K562 (cell line): ENCODE data around the gene MALAT1. TPM values are rescaled to one million over a fixed set of nuclear protein-coding genes. Genes with fewer than 3 reads are reported as not detected.

Experiments used
- ATF7 ChIP-seq: fragments of 450-650 bp; IDR thresholded peaks from 2 replicates; pipeline ENCODE4 v1.7.1; 2014; ENCODE audit warnings: mild to moderate bottlenecking, moderate library complexity
- CHCHD3 ChIP-seq: fragments of 250-450 bp; sonication (Bioruptor Pico); IDR thresholded peaks from 2 replicates; pipeline ENCODE4 v2.1.2; 2022; ENCODE audit warnings: mild to moderate bottlenecking
- ELF1 ChIP-seq: fragments of 200-800 bp; sonication (Bioruptor generic); IDR thresholded peaks from 2 replicates; pipeline ENCODE4 v1.6.1; 2016; ENCODE audit warnings: missing genetic modification characterization, missing compliant biosample characterization
- GATAD2B ChIP-seq: fragments of 450-650 bp; IDR thresholded peaks from 2 replicates; pipeline ENCODE4 v1.6.1; 2017; ENCODE audit warnings: mild to moderate bottlenecking, borderline replicate concordance
- JUNB ChIP-seq: fragments of 450-650 bp; formaldehyde crosslinking; conservative IDR thresholded peaks from 2 replicates; pipeline ENCODE4 v1.4.0; 2020; ENCODE audit warnings: mild to moderate bottlenecking
- MAFF ChIP-seq: IDR thresholded peaks from 2 replicates; pipeline ENCODE4 v1.6.1; 2012; ENCODE audit warnings: low read length, improper control_type of control experiment
- MEF2A ChIP-seq: IDR thresholded peaks from 2 replicates; pipeline ENCODE4 v1.6.1; 2011; ENCODE audit warnings: low read depth, mild to moderate bottlenecking, low read length, moderate library complexity; ENCODE audit not compliant: control insufficient read depth
- NR2F6 ChIP-seq: fragments of 450-650 bp; formaldehyde crosslinking; IDR thresholded peaks from 2 replicates; pipeline ENCODE4 v1.4.0; 2020; ENCODE audit warnings: mild to moderate bottlenecking
- SIN3B ChIP-seq: fragments of 450-650 bp; IDR thresholded peaks from 2 replicates; pipeline ENCODE4 v1.6.1; 2017; ENCODE audit warnings: low read depth, mild to moderate bottlenecking, moderate library complexity
- SRF ChIP-seq, 2 experiments: fragments of 250-450, 450-650 bp in 1 of 2; sonication (Bioruptor Pico) in 1 of 2; sonication (generic) in 1 of 2; formaldehyde crosslinking; IDR thresholded peaks; 2 replicates each; pipeline versions ENCODE4 v1.5.0 to v1.5.1; 2020 to 2022; ENCODE audit warnings: mild to moderate bottlenecking in 1 of 2, missing genetic modification reagents in 1 of 2
- SUPT5H ChIP-seq: fragments of 450-650 bp; IDR thresholded peaks from 2 replicates; pipeline ENCODE4 v1.6.1; 2016
- ZFX ChIP-seq: sonication (generic); formaldehyde crosslinking; IDR thresholded peaks from 2 replicates; pipeline ENCODE4 v1.8.0; 2022; ENCODE audit warnings: mild to moderate bottlenecking, missing genetic modification reagents, moderate library complexity
- polyA plus RNA-seq, 8 experiments: library from polyadenylated mRNA; depleted of rRNA in 4 of 8; stranded (reverse) in 5 of 8; unstranded in 3 of 8; fragments of >200 nt; fragmentation: Nextera tagmentation in 2 of 8; fragmentation: Illumina TruSeq in 1 of 8; extraction: Ambion mirVana in 2 of 8; extraction: Trizol in 1 of 8; gene quantifications; 2 replicates each; pipeline versions ENCODE4 v1.2.1 to v1.2.3, GENCODE V29; 2011 to 2014; ENCODE audit warnings: inconsistent platforms in 1 of 8, missing spikeins in 1 of 8
- total RNA-seq, 7 experiments: library from RNA; depleted of rRNA in 6 of 7; stranded (reverse); fragments of >200 nt in 6 of 7; fragmentation: Illumina TruSeq in 2 of 7; extraction: Trizol in 2 of 7; gene quantifications; 2 replicates each; pipeline versions ENCODE4 v1.2.1 to v1.2.3, GENCODE V29; 2011 to 2021; ENCODE audit warnings: low replicate concordance in 1 of 7
- TF ChIP-seq, protein P1 (sequence below): fragments of 450-650 bp; IDR thresholded peaks from 2 replicates; pipeline ENCODE4 v1.6.1; 2016; ENCODE audit warnings: low read depth, mild to moderate bottlenecking, moderate library complexity
- TF ChIP-seq, protein P2 (sequence below): fragments of 450-650 bp; formaldehyde crosslinking; IDR thresholded peaks from 2 replicates; pipeline ENCODE4 v1.4.0; 2020; ENCODE audit warnings: mild to moderate bottlenecking, moderate library complexity
- TF ChIP-seq, protein P3 (sequence below): fragments of 450-650 bp; conservative IDR thresholded peaks from 2 replicates; pipeline ENCODE4 v1.6.1; 2016; ENCODE audit warnings: missing genetic modification characterization, low read depth, mild to moderate bottlenecking, control low read depth, missing compliant biosample characterization
- TF ChIP-seq, protein P4 (sequence below): IDR thresholded peaks from 2 replicates; pipeline ENCODE4 v1.6.1; 2012; ENCODE audit warnings: low read depth, low read length, improper control_type of control experiment, borderline replicate concordance
- TF ChIP-seq, protein P5 (sequence below), 2 experiments: fragments of 450-650 bp; IDR thresholded peaks; 2 replicates each; pipeline ENCODE4 v1.6.1; 2018; ENCODE audit warnings: mild to moderate bottlenecking in 2 of 2, low read depth in 1 of 2; ENCODE audit not compliant: partially characterized antibody in 2 of 2

Gene MALAT1
- total and polyA plus RNA-seq, 9 of the 15 experiments (the other 6 are each of a cell fraction or from before 2014, with no cell fraction given) = 363 to 8,715 (median 2,351) TPM

DNA sequence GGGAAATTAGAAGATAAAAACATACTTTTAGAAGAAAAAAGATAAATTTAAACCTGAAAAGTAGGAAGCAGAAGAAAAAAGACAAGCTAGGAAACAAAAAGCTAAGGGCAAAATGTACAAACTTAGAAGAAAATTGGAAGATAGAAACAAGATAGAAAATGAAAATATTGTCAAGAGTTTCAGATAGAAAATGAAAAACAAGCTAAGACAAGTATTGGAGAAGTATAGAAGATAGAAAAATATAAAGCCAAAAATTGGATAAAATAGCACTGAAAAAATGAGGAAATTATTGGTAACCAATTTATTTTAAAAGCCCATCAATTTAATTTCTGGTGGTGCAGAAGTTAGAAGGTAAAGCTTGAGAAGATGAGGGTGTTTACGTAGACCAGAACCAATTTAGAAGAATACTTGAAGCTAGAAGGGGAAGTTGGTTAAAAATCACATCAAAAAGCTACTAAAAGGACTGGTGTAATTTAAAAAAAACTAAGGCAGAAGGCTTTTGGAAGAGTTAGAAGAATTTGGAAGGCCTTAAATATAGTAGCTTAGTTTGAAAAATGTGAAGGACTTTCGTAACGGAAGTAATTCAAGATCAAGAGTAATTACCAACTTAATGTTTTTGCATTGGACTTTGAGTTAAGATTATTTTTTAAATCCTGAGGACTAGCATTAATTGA, 1.0 kb downstream of the MALAT1 start (continued):
- TF ChIP-seq, protein P1, sequence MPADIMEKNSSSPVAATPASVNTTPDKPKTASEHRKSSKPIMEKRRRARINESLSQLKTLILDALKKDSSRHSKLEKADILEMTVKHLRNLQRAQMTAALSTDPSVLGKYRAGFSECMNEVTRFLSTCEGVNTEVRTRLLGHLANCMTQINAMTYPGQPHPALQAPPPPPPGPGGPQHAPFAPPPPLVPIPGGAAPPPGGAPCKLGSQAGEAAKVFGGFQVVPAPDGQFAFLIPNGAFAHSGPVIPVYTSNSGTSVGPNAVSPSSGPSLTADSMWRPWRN = 0 out of 2 replicates have a peak, but pooled peaks have one; percentile 11
- TF ChIP-seq ZFX (no peak), MEF2A (no peak), JUNB (no peak), ATF7 (no peak), NR2F6 (CRISPR knock-in tag) (no peak), CHCHD3 (CRISPR knock-in tag) (peak; percentile 74; the same call in 1 of the 2 replicates), GATAD2B (0 out of 2 replicates have a peak, but pooled peaks have one; percentile 33), ELF1 (tag) (no peak; the same call in 1 of the 2 replicates), MAFF (no peak), SIN3B (no peak), SUPT5H (peak; percentile 91), SRF (CRISPR knock-in tag; IDR thresholded peaks at IDR 0.05) (0 out of 4 replicates have a peak, but pooled peaks of 1 of the 2 experiments have one; percentile 32)
- TF ChIP-seq, protein P2, sequence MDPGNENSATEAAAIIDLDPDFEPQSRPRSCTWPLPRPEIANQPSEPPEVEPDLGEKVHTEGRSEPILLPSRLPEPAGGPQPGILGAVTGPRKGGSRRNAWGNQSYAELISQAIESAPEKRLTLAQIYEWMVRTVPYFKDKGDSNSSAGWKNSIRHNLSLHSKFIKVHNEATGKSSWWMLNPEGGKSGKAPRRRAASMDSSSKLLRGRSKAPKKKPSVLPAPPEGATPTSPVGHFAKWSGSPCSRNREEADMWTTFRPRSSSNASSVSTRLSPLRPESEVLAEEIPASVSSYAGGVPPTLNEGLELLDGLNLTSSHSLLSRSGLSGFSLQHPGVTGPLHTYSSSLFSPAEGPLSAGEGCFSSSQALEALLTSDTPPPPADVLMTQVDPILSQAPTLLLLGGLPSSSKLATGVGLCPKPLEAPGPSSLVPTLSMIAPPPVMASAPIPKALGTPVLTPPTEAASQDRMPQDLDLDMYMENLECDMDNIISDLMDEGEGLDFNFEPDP (CRISPR knock-in tag) = peak; percentile 15; the same call in 1 of the 2 replicates
- TF ChIP-seq, protein P3, sequence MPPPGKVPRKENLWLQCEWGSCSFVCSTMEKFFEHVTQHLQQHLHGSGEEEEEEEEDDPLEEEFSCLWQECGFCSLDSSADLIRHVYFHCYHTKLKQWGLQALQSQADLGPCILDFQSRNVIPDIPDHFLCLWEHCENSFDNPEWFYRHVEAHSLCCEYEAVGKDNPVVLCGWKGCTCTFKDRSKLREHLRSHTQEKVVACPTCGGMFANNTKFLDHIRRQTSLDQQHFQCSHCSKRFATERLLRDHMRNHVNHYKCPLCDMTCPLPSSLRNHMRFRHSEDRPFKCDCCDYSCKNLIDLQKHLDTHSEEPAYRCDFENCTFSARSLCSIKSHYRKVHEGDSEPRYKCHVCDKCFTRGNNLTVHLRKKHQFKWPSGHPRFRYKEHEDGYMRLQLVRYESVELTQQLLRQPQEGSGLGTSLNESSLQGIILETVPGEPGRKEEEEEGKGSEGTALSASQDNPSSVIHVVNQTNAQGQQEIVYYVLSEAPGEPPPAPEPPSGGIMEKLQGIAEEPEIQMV (tag) = no peak
- TF ChIP-seq, protein P4, sequence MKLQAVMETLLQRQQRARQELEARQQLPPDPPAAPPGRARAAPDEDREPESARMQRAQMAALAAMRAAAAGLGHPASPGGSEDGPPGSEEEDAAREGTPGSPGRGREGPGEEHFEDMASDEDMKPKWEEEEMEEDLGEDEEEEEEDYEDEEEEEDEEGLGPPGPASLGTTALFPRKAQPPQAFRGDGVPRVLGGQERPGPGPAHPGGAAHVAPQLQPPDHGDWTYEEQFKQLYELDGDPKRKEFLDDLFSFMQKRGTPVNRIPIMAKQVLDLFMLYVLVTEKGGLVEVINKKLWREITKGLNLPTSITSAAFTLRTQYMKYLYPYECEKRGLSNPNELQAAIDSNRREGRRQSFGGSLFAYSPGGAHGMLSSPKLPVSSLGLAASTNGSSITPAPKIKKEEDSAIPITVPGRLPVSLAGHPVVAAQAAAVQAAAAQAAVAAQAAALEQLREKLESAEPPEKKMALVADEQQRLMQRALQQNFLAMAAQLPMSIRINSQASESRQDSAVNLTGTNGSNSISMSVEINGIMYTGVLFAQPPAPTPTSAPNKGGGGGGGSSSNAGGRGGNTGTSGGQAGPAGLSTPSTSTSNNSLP = peak; percentile 22; the same call in 1 of the 2 replicates
- TF ChIP-seq, protein P5, sequence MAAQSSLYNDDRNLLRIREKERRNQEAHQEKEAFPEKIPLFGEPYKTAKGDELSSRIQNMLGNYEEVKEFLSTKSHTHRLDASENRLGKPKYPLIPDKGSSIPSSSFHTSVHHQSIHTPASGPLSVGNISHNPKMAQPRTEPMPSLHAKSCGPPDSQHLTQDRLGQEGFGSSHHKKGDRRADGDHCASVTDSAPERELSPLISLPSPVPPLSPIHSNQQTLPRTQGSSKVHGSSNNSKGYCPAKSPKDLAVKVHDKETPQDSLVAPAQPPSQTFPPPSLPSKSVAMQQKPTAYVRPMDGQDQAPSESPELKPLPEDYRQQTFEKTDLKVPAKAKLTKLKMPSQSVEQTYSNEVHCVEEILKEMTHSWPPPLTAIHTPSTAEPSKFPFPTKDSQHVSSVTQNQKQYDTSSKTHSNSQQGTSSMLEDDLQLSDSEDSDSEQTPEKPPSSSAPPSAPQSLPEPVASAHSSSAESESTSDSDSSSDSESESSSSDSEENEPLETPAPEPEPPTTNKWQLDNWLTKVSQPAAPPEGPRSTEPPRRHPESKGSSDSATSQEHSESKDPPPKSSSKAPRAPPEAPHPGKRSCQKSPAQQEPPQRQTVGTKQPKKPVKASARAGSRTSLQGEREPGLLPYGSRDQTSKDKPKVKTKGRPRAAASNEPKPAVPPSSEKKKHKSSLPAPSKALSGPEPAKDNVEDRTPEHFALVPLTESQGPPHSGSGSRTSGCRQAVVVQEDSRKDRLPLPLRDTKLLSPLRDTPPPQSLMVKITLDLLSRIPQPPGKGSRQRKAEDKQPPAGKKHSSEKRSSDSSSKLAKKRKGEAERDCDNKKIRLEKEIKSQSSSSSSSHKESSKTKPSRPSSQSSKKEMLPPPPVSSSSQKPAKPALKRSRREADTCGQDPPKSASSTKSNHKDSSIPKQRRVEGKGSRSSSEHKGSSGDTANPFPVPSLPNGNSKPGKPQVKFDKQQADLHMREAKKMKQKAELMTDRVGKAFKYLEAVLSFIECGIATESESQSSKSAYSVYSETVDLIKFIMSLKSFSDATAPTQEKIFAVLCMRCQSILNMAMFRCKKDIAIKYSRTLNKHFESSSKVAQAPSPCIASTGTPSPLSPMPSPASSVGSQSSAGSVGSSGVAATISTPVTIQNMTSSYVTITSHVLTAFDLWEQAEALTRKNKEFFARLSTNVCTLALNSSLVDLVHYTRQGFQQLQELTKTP (IDR thresholded peaks at IDR 0.05; ENCODE audit: low read depth in 1 of 2, partially characterized antibody in 2 of 2) = peak in 1 of 2 experiments; percentile 10
